K562 (cell line): Measurements from ENCODE around the gene DGKA. TPM values are rescaled to one million over a fixed set of nuclear protein-coding genes. Genes with fewer than 3 reads are reported as not detected.

Source experiments
- ATAC-seq: fragments of 200-7000 bp; cut with Tn5 transposase; 3 replicates; pipeline ENCODE4 v1.9.1; 2020; ENCODE audit warnings: moderate library complexity
- BruUV-seq: library from RNA; stranded (reverse); fragments of 400-500 nt; replicated peaks from 2 replicates; lab custom pipeline; 2021; lab: Mats Ljungman, UMichigan
- CTCF ChIA-PET: fragments of 300-600 bp; formaldehyde crosslinking; extraction: SDS; loops from one replicate; lab custom pipeline; 2021; ENCODE audit warnings: low intra/inter-chr PET ratio; lab: Yijun Ruan, JAX
- POLR2A ChIA-PET: fragments of 300-600, 350-650 bp; sonication (Branson Sonifier 250); formaldehyde crosslinking; extraction: SDS; loops from one replicate; lab custom pipeline; 2021; ENCODE audit warnings: antibody characterized with exemption, inconsistent platforms; lab: Yijun Ruan, JAX
- DNase-seq, 4 experiments: peaks; one replicate each; pipeline versions ENCODE4 v3.0.0 to v3.0.0-alpha.2; 2011 to 2018; ENCODE audit warnings: low spot score in 3 of 4, mixed read lengths in 3 of 4; ENCODE audit errors: extremely low read depth in 1 of 4
- FAIRE-seq: peaks from 2 replicates; lab custom pipeline; 2011; peaks lifted over from hg19 to GRCh38; lab: Jason Lieb, UNC
- H2AFZ ChIP-seq: 2 replicates; pipeline ENCODE4 v1.6.0; 2011; ENCODE audit warnings: low read depth, low read length, control low read depth, inconsistent platforms
- H3K27ac ChIP-seq: fragments of 200-600 bp; 3 replicates; pipeline ENCODE4 v1.8.0; 2011; ENCODE audit warnings: low read depth, mild to moderate bottlenecking, control low read depth, inconsistent platforms, low read length, moderate library complexity, mixed read lengths; ENCODE audit errors: extremely low read depth
- H3K27me3 ChIP-seq, 2 experiments: fragments of 300-600 bp in 1 of 2; 2 replicates in 1 of 2; 3 replicates in 1 of 2; pipeline versions ENCODE4 v1.6.0 to v1.8.0; 2011; ENCODE audit warnings: inconsistent platforms in 2 of 2, low read length in 2 of 2, mild to moderate bottlenecking in 1 of 2, mixed read lengths in 1 of 2, moderate library complexity in 1 of 2; ENCODE audit not compliant: control insufficient read depth in 2 of 2, insufficient read depth in 2 of 2
- H3K36me3 ChIP-seq: fragments of 300-600 bp; 3 replicates; pipeline ENCODE4 v1.8.0; 2011; ENCODE audit warnings: mild to moderate bottlenecking, low read length, inconsistent platforms; ENCODE audit not compliant: control insufficient read depth, insufficient read depth
- H3K4me1 ChIP-seq, 2 experiments: fragments of 200-600 bp in 1 of 2; replicated peaks in 1 of 2; 2 replicates in 1 of 2; 3 replicates in 1 of 2; pipeline versions ENCODE4 v1.5.1 to v1.8.0; 2011; ENCODE audit warnings: inconsistent platforms in 2 of 2, low read length in 2 of 2, mild to moderate bottlenecking in 1 of 2, mixed read lengths in 1 of 2, moderate library complexity in 1 of 2; ENCODE audit not compliant: control insufficient read depth in 2 of 2, insufficient read depth in 2 of 2
- H3K4me2 ChIP-seq: 2 replicates; pipeline ENCODE4 v1.6.1; 2011; ENCODE audit warnings: low read length, control low read depth, inconsistent platforms, mixed read lengths; ENCODE audit not compliant: insufficient read depth
- H3K4me3 ChIP-seq: fragments of 200-600 bp; sonication (generic), shearing (Covaris generic); 2 replicates; pipeline ENCODE4 v1.5.1; 2016; ENCODE audit warnings: control low read depth, inconsistent platforms
- H3K79me2 ChIP-seq: fragments of 200-600 bp; 3 replicates; pipeline ENCODE4 v1.8.0; 2011; ENCODE audit warnings: low read length, inconsistent platforms; ENCODE audit not compliant: control insufficient read depth, insufficient read depth
- H3K9ac ChIP-seq, 2 experiments: 2 replicates each; pipeline versions ENCODE4 v1.6.0 to v1.6.1; 2011; ENCODE audit warnings: low read depth in 2 of 2, low read length in 2 of 2, control low read depth in 1 of 2, inconsistent platforms in 1 of 2, mild to moderate bottlenecking in 1 of 2, mixed read lengths in 1 of 2; ENCODE audit not compliant: insufficient read depth in 1 of 2
- H3K9me1 ChIP-seq: one replicate; pipeline ENCODE4 v1.6.0; 2011; ENCODE audit warnings: inconsistent platforms, mild to moderate bottlenecking, low read length, moderate library complexity; ENCODE audit not compliant: control insufficient read depth, insufficient read depth
- H3K9me3 ChIP-seq: replicated peaks from 2 replicates; pipeline ENCODE4 v1.5.1; 2011; ENCODE audit warnings: low read depth, low read length, inconsistent platforms; ENCODE audit not compliant: control insufficient read depth, insufficient read depth
- H4K20me1 ChIP-seq: replicated peaks from 2 replicates; pipeline ENCODE4 v1.6.1; 2011; ENCODE audit warnings: low read length, inconsistent platforms, mixed read lengths; ENCODE audit not compliant: control insufficient read depth, insufficient read depth
- BRD4 ChIP-seq: fragments of 200-600 bp; sonication (generic); IDR thresholded peaks from 2 replicates; pipeline ENCODE4 v1.6.1; 2017; ENCODE audit warnings: inconsistent platforms
- CBFB ChIP-seq: sonication (generic); formaldehyde crosslinking; IDR thresholded peaks from 2 replicates; pipeline ENCODE4 v1.4.0; 2020; ENCODE audit warnings: mild to moderate bottlenecking, missing genetic modification reagents
- GABPB1 ChIP-seq: sonication (generic); formaldehyde crosslinking; IDR thresholded peaks from 2 replicates; pipeline ENCODE4 v1.8.0; 2022; ENCODE audit warnings: mild to moderate bottlenecking, missing genetic modification reagents
- NBN ChIP-seq: fragments of 450-650 bp; IDR thresholded peaks from 2 replicates; pipeline ENCODE4 v1.6.1; 2016; ENCODE audit warnings: low read depth, mild to moderate bottlenecking
- NFATC3 ChIP-seq: fragments of 450-650 bp; IDR thresholded peaks from 2 replicates; pipeline ENCODE4 v1.6.1; 2017; ENCODE audit warnings: mild to moderate bottlenecking
- PHB ChIP-seq: fragments of 250-450 bp; sonication (Bioruptor Pico); IDR thresholded peaks from 2 replicates; pipeline ENCODE4 v1.5.0; 2021
- ZBTB9 ChIP-seq: fragments of 450-650 bp; formaldehyde crosslinking; IDR thresholded peaks from 2 replicates; pipeline ENCODE4 v1.4.0; 2020; ENCODE audit warnings: mild to moderate bottlenecking, moderate library complexity
- ZFPM2 ChIP-seq: fragments of 250-450 bp; sonication (Bioruptor Pico); IDR thresholded peaks from 2 replicates; pipeline ENCODE4 v1.5.1; 2022; ENCODE audit warnings: mild to moderate bottlenecking
- ZNF232 ChIP-seq: sonication (generic); formaldehyde crosslinking; IDR thresholded peaks from 2 replicates; pipeline ENCODE4 v1.8.0; 2022; ENCODE audit warnings: mild to moderate bottlenecking, missing genetic modification reagents
- WGBS: fragments of 100-300 bp; shearing (Covaris generic); methylation state at CpG from one replicate; pipeline ENCODE4 v1.1.6; 2016; ENCODE audit warnings: low coverage, mixed read lengths; ENCODE audit not compliant: insufficient coverage; ENCODE audit errors: missing lambda C conversion rate; 5-methylcytosine and 5-hydroxymethylcytosine counted together
- in situ Hi-C: fragments of 300-500 bp; cut with MboI; formaldehyde crosslinking; loops from 4 replicates; pipeline ENCODE4 v1.15.0; 2018; ENCODE audit warnings: inconsistent platforms, mixed read lengths
- intact Hi-C: fragments of 100-400 bp; cut with micrococcal nuclease; formaldehyde crosslinking; loops from 2 replicates; pipeline ENCODE4 v1.14.2; 2022
- polyA plus RNA-seq, 8 experiments: library from polyadenylated mRNA; depleted of rRNA in 4 of 8; stranded (reverse) in 5 of 8; unstranded in 3 of 8; fragments of >200 nt; fragmentation: Nextera tagmentation in 2 of 8; fragmentation: Illumina TruSeq in 1 of 8; extraction: Ambion mirVana in 2 of 8; extraction: Trizol in 1 of 8; gene quantifications; 2 replicates each; pipeline versions ENCODE4 v1.2.1 to v1.2.3, GENCODE V29; 2011 to 2014; ENCODE audit warnings: inconsistent platforms in 1 of 8, missing spikeins in 1 of 8
- total RNA-seq, 7 experiments: library from RNA; depleted of rRNA in 6 of 7; stranded (reverse); fragments of >200 nt in 6 of 7; fragmentation: Illumina TruSeq in 2 of 7; extraction: Trizol in 2 of 7; gene quantifications; 2 replicates each; pipeline versions ENCODE4 v1.2.1 to v1.2.3, GENCODE V29; 2011 to 2021; ENCODE audit warnings: low replicate concordance in 1 of 7
- TF ChIP-seq, protein P1 (sequence below): fragments of 150-350 bp; conservative IDR thresholded peaks from 2 replicates; pipeline ENCODE4 v1.6.1; 2014; ENCODE audit warnings: low read length

Gene DGKA
- total and polyA plus RNA-seq, 9 of the 15 experiments (the other 6 are each of a cell fraction or from before 2014, with no cell fraction given) = 3.4 to 12.4 (median 6.2) TPM

- 0% methylated on average over 5 of the region's 5 CpGs for WGBS
- ATAC-seq (peak; percentile 14), FAIRE-seq (no peak), DNase-seq (no peak)
- Histone ChIP-seq H3K9me3 (no peaks in the 10 kb centered on the region), H4K20me1 (no peaks in the 10 kb centered on the region), H3K9ac (peak overlapping the region; percentile 83 to 94), H3K27ac (peak overlapping the region; percentile 77), H3K27me3 (no peaks in the 10 kb centered on the region), H3K4me1 (peaks cover 4 to 20% of the 10 kb centered on the region in 2 experiments; a peak in 4 of 5 replicates), H3K79me2 (peaks cover 19% of the 10 kb centered on the region), H3K4me3 (peak overlapping the region; percentile 60), H3K9me1 (no peaks in the 10 kb centered on the region), H2AFZ (peak overlapping the region; percentile 77), H3K36me3 (peaks cover 33% of the 10 kb centered on the region), H3K4me2 (peak overlapping the region; percentile 100)
- ChIA-PET CTCF (interaction anchor here (2.3 to 3.7 kb wide), 2 partner anchors 32 to 44 kb away, joined by 20 to 35 read pairs; partner anchors contain the start of gene RPS26), POLR2A (interaction anchor here (0.7 to 5.1 kb wide), 13 partner anchors 9 to 281 kb away, joined by 3 to 31 read pairs (median 4); partner anchors contain the start of genes BLOC1S1, IKZF4, MYL6 and ORMDL2)
- in situ Hi-C loops (loop anchor here (5.0 kb wide), 1 partner anchor 35 kb away; no protein-coding TSS in a partner anchor), intact Hi-C loops (loop anchor here (1.0 kb wide), 2 partner anchors 24 to 44 kb away; partner anchors contain the start of genes IKZF4 and RPS26)
- no TSS peak for BruUV-seq
- no peak for TF ChIP-seq NBN
- 0 out of 2 replicates have a peak, but pooled peaks have one; percentile 33 for TF ChIP-seq ZFPM2 (CRISPR knock-in tag)
- no peak for TF ChIP-seq NFATC3
- no peak for TF ChIP-seq BRD4
- TF ChIP-seq, protein P1, sequence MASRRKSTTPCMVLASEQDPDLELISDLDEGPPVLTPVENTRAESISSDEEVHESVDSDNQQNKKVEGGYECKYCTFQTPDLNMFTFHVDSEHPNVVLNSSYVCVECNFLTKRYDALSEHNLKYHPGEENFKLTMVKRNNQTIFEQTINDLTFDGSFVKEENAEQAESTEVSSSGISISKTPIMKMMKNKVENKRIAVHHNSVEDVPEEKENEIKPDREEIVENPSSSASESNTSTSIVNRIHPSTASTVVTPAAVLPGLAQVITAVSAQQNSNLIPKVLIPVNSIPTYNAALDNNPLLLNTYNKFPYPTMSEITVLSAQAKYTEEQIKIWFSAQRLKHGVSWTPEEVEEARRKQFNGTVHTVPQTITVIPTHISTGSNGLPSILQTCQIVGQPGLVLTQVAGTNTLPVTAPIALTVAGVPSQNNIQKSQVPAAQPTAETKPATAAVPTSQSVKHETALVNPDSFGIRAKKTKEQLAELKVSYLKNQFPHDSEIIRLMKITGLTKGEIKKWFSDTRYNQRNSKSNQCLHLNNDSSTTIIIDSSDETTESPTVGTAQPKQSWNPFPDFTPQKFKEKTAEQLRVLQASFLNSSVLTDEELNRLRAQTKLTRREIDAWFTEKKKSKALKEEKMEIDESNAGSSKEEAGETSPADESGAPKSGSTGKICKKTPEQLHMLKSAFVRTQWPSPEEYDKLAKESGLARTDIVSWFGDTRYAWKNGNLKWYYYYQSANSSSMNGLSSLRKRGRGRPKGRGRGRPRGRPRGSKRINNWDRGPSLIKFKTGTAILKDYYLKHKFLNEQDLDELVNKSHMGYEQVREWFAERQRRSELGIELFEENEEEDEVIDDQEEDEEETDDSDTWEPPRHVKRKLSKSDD = no peak
- peak; percentile 36; the same call in 1 of the 2 replicates for TF ChIP-seq ZBTB9 (CRISPR knock-in tag)
- TF ChIP-seq GABPB1 = peak; percentile 4; the same call in 1 of the 2 replicates
- TF ChIP-seq ZNF232 (CRISPR knock-in tag) = no peak
- TF ChIP-seq PHB (CRISPR knock-in tag) = peak; percentile 86; the same call in 1 of the 2 replicates
- TF ChIP-seq CBFB (CRISPR knock-in tag) = 0 out of 2 replicates have a peak, but pooled peaks have one; percentile 36
These were observed 66.5 kb downstream of the DGKA start for GRCh38 chr12:55997535-55997859.
